ENCODE results near the gene TARM1. TPM values are rescaled to one million over a fixed set of nuclear protein-coding genes. Genes with fewer than 3 reads are reported as not detected.
A peak's percentile ranks its signal among the peaks of the same experiment; 100 is the strongest.

The TARM1 gene
- total and polyA plus RNA-seq, 10 donors, result 1.5 TPM; not detected in 9

DNA sequence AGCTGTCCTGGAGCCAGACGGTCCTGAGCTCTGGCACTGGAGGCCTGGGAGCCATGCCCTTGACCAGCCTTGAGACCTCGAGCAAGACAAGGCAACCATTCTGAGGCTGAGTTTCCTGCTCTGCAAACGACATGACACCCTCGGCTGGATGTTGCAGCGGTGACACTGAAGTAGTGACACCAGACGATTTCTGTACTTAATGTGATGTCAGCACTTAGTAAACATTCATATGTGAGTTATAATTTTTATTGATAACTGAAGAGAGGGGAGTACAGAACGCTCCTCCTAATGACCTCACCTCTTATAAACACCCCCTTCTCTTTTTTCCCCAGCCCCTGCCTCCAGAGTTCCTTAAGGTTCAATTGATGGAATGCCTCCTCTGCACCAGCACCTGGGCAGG, 27.3 kb upstream of the TARM1 start:
- intact Hi-C loops (cut with DNase I; ENCODE audit: low total_unique reads), result no loop called here
- TF ChIP-seq POLR2AphosphoS5 (IDR thresholded peaks at IDR 0.05) (no peak), POLR2A (IDR thresholded peaks at IDR 0.05) (no peak)
- TF ChIP-seq, protein P1, sequence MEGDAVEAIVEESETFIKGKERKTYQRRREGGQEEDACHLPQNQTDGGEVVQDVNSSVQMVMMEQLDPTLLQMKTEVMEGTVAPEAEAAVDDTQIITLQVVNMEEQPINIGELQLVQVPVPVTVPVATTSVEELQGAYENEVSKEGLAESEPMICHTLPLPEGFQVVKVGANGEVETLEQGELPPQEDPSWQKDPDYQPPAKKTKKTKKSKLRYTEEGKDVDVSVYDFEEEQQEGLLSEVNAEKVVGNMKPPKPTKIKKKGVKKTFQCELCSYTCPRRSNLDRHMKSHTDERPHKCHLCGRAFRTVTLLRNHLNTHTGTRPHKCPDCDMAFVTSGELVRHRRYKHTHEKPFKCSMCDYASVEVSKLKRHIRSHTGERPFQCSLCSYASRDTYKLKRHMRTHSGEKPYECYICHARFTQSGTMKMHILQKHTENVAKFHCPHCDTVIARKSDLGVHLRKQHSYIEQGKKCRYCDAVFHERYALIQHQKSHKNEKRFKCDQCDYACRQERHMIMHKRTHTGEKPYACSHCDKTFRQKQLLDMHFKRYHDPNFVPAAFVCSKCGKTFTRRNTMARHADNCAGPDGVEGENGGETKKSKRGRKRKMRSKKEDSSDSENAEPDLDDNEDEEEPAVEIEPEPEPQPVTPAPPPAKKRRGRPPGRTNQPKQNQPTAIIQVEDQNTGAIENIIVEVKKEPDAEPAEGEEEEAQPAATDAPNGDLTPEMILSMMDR (IDR thresholded peaks at IDR 0.05 in 8 of 11, conservative IDR thresholded peaks at IDR 0.05 in 3 of 11), result no peak
- no peak overlapping the region for H3K27ac ChIP-seq
- peaks cover 0 to 94% (median 60%) of the 10 kb centered on the region in 6 donors for H3K36me3 ChIP-seq
- WGBS, 5 donors, result 79 to 88% (median 81%) methylated on average over 5 to 7 of the region's 7 CpGs
- H3K9me3 ChIP-seq, result no peaks in the 10 kb centered on the region
- H3K4me1 ChIP-seq, result peaks cover 4 to 35% (median 12%) of the 10 kb centered on the region in 6 donors
- DNase-seq, result no peak
- no peaks in the 10 kb centered on the region for H3K27me3 ChIP-seq (replicated peaks in 1 of 7)
- no peak overlapping the region for H3K4me3 ChIP-seq

DNA sequence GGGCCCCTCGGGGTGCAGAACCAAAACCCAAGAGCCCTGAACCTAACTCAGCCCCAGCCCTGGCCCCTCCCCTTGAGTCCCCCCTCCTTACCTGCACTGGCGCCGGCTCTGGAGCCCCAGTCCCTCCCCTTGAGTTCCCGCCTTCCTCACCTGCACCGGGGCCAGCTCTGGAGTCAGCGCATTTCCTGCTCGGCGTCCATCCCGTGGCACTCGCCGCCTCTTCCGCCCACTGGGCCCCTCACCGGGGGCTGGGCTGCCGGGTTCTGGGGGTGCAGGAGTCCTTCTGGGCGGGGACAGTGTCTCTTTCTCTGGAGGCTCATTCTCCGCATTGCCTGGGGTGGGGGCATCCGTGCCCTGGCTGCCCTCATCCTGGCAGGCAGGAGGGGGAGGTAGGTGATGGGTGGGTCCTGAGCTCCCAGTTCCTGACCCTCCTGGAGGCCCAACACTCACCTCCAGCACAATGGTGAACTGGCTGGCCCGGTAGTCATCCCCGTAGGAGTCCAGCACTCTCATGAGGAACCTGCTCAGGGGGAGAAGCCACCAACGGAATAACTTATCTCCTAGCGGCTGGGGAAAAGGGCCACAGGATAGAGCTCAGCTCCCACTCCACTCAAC, 26.8 kb upstream of the TARM1 start:
- peak; percentile 69 for DNase-seq
- no peaks in the 10 kb centered on the region for H3K9me3 ChIP-seq
- H3K27me3 ChIP-seq (replicated peaks in 1 of 7), result no peaks in the 10 kb centered on the region
- no peak overlapping the region for H3K4me3 ChIP-seq
- H3K27ac ChIP-seq, result no peak overlapping the region
- intact Hi-C loops (cut with DNase I; ENCODE audit: low total_unique reads), result no loop called here
- H3K4me1 ChIP-seq, result peaks cover 7 to 35% (median 14%) of the 10 kb centered on the region in 6 donors
- peak in 1 of 3 donors; percentile 50 for TF ChIP-seq POLR2AphosphoS5 (IDR thresholded peaks at IDR 0.05)
- TF ChIP-seq POLR2A (IDR thresholded peaks at IDR 0.05), result no peak
- H3K36me3 ChIP-seq, result peaks cover 0 to 88% (median 60%) of the 10 kb centered on the region in 6 donors
- WGBS, 5 donors, result 85 to 89% (median 87%) methylated on average over 18 to 21 of the region's 21 CpGs

DNA sequence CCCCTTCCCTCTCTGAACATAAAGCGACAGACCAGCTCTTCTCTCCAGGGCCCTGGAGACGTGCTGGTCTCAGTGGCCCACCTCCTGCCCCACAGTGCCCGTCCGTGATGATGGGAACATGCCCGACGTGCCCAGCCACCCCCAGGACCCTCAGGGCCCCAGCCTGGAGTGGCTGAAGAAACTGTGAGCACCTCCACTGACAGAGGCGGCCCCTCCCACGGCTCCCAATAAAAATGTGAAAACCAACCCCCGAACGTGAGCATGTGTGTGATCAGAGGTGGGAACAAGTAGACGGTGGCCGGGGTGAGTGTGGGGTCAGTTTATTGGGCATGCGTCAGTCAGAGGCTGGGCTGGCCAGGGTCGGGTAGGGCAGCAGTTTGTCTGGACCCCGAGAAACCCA, 25.6 kb upstream of the TARM1 start:
- WGBS, 5 donors, result 88 to 94% (median 89%) methylated on average over 14 to 15 of the region's 15 CpGs
- peaks cover 0 to 76% (median 56%) of the 10 kb centered on the region in 6 donors for H3K36me3 ChIP-seq
- intact Hi-C loops (cut with DNase I; ENCODE audit: low total_unique reads), result no loop called here
- peak; percentile 59 for DNase-seq
- H3K4me1 ChIP-seq, result peaks cover 7 to 45% (median 22%) of the 10 kb centered on the region in 6 donors
- no peaks in the 10 kb centered on the region for H3K27me3 ChIP-seq (replicated peaks in 1 of 7)
- no peaks in the 10 kb centered on the region for H3K9me3 ChIP-seq
- H3K27ac ChIP-seq, result no peak overlapping the region
- no peak for TF ChIP-seq POLR2A (IDR thresholded peaks at IDR 0.05)
- TF ChIP-seq POLR2AphosphoS5 (IDR thresholded peaks at IDR 0.05), result no peak
- TF ChIP-seq, protein P1 (IDR thresholded peaks at IDR 0.05 in 8 of 11, conservative IDR thresholded peaks at IDR 0.05 in 3 of 11), result no peak
- H3K4me3 ChIP-seq, result no peak overlapping the region

DNA sequence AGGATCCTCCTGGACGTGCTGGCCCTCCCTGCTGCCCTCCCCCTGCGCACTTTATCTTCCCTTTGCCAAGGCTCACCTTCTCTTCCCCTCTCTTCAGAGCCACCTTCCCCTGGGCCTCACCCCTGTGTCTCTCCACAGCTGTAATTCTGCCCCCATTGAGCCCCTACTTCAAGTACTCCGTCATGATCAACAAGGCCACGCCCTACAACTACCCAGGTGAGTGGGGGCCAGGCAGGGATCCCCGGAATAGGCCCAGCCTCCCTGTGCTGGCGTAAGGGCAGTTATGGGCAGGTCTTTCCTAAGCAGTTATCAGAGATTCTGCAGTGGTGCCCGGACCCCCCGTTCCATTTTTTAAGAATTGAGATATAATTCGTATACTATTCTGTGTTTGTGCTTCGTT, 24.6 kb upstream of the TARM1 start:
- no peak for TF ChIP-seq POLR2AphosphoS5 (IDR thresholded peaks at IDR 0.05)
- TF ChIP-seq, protein P1 (IDR thresholded peaks at IDR 0.05 in 8 of 11, conservative IDR thresholded peaks at IDR 0.05 in 3 of 11), result no peak
- no peak for TF ChIP-seq POLR2A (IDR thresholded peaks at IDR 0.05)
- intact Hi-C loops (cut with DNase I; ENCODE audit: low total_unique reads), result no loop called here
- peak; percentile 63 for DNase-seq
- peaks cover 0 to 66% (median 51%) of the 10 kb centered on the region in 6 donors for H3K36me3 ChIP-seq
- no peaks in the 10 kb centered on the region for H3K27me3 ChIP-seq (replicated peaks in 1 of 7)
- no peaks in the 10 kb centered on the region for H3K9me3 ChIP-seq
- H3K4me1 ChIP-seq, result peaks cover 7 to 54% (median 24%) of the 10 kb centered on the region in 6 donors
- no peak overlapping the region for H3K27ac ChIP-seq
- WGBS, 5 donors, result 91 to 97% (median 93%) methylated on average over 10 of the region's 10 CpGs
- H3K4me3 ChIP-seq, result no peak overlapping the region
